GM12875 (cell line): ENCODE measurements around the gene PDZRN3.

ENCODE experiments used
- H3K4me3 ChIP-seq: one replicate; pipeline ENCODE4 v1.5.1; 2011; ENCODE audit warnings: low read depth, low read length, control low read depth
- TF ChIP-seq, protein P1 (sequence below): IDR thresholded peaks from 2 replicates; pipeline ENCODE4 v1.5.1; 2011; ENCODE audit warnings: low read depth, mild to moderate bottlenecking, control low read depth, inconsistent platforms, low read length, moderate library complexity, borderline replicate concordance; ENCODE audit not compliant: insufficient read depth

Gene PDZRN3

GRCh38 chr3:73352841-73353645 is 271.7 kb downstream of the PDZRN3 start:
- no peak overlapping the region for H3K4me3 ChIP-seq
- TF ChIP-seq, protein P1, sequence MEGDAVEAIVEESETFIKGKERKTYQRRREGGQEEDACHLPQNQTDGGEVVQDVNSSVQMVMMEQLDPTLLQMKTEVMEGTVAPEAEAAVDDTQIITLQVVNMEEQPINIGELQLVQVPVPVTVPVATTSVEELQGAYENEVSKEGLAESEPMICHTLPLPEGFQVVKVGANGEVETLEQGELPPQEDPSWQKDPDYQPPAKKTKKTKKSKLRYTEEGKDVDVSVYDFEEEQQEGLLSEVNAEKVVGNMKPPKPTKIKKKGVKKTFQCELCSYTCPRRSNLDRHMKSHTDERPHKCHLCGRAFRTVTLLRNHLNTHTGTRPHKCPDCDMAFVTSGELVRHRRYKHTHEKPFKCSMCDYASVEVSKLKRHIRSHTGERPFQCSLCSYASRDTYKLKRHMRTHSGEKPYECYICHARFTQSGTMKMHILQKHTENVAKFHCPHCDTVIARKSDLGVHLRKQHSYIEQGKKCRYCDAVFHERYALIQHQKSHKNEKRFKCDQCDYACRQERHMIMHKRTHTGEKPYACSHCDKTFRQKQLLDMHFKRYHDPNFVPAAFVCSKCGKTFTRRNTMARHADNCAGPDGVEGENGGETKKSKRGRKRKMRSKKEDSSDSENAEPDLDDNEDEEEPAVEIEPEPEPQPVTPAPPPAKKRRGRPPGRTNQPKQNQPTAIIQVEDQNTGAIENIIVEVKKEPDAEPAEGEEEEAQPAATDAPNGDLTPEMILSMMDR: no peak

DNA sequence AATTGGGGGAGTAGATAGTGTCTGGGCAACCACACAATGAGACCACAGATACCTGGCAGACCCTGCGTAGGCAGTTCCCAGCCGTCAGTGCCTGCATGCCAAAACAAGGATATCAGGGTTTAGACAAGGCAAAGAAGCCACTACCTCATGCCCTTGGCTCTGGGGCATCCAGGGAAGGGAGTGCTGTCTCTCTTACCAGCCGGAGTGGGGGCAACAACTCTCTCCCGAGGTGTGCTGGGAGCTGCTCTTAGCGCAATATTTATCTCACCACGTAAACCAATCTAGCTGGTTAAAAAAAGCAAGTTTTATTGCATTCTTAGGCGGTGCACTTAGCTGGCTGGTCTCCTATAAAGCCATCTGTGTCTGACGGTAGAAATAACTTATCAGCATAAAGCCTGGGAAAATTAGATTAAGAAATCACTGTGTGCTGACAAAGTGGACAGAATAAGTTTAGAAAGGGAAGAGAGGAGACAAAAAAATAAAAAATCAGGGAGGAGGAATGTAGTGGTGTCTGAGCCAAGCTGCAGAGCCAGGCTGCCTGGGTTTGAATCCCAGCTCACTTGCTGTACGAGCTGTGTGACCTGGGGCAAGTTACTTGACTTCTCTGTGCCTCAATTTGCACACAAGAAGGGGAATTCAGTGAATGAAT is 273.2 kb downstream of the PDZRN3 start:
- no peak overlapping the region for H3K4me3 ChIP-seq
- TF ChIP-seq, protein P1: no peak

DNA sequence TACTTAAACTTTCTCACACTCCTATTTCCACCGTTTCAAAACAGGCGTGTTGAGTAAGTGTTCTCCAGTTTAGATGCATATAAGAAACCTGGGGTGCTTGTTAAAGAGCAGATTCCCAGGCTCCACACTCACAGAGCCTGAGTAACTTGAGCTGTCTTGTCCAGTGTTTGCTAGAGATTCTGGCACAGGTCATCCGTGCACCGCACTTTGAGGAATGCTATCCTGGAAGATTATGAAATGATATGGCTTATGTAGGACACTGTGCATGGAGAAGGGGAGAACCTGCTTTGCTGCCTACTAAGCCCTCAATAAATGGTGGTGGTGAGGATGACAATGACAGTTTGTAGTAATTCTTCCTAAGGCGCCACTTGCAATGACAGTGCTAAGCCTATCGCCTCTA is 273.7 kb downstream of the PDZRN3 start:
- H3K4me3 ChIP-seq: no peak overlapping the region
- TF ChIP-seq, protein P1: no peak

- no peak overlapping the region for H3K4me3 ChIP-seq
- TF ChIP-seq, protein P1: no peak
These were observed 275.1 kb downstream of the PDZRN3 start for GRCh38 chr3:73349657-73350056.

- TF ChIP-seq, protein P1: no peak
- H3K4me3 ChIP-seq: no peak overlapping the region
These were observed 282.7 kb downstream of the PDZRN3 start for GRCh38 chr3:73342077-73342476.

DNA sequence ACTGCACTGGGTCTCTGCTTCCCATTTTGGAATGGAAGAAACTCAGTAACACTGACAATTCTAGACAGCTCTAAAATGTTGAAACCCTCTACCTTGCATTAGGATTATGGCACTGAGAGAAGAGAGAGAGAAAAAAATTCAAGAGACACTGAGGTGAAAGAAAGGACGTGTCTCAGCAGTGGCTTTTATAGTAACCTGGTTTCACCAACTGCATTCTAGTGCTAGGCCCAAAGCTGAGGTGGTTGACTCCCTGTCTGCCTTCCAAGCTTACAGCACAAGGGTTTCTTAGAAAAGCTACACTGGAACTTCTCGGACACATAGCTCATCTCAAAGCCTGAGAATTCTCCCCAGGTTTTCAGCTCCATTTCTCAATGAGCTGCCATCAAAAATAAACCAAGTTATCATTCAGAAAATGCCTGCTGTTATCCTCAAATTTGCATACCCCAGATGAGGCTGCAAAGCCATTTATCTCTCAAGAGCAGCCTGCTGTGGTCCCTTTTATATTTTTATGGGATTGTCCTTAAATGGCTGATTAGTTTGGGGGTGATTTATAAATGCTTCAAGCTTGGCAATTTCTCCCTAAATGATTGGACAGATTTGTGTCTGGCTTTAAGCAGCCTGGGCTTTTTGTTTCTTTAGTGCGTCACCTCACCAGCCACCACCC is 283.3 kb downstream of the PDZRN3 start:
- TF ChIP-seq, protein P1: no peak
- no peak overlapping the region for H3K4me3 ChIP-seq
